Measurements from ENCODE around the gene DPP3. TPM values are rescaled to one million over a fixed set of nuclear protein-coding genes. Genes with fewer than 3 reads are reported as not detected.
"Not testable (repeated sequence)": the region's sequence is repeated elsewhere in the genome, so short reads cannot be mapped to it uniquely, and the experiment has no call there.

DPP3 gene
- total and polyA plus RNA-seq, 12 donors, result 6.2 to 28.9 (median 14.7) TPM

GRCh38 chr11:66543263-66544107, 63.3 kb downstream of the DPP3 start:
- WGBS, 2 donors, result 29 to 36% methylated on average over 26 of the region's 26 CpGs
- H3K4me1 ChIP-seq, result peaks cover 3 to 46% (median 31%) of the 10 kb centered on the region in 9 donors
- TF ChIP-seq CTCF (IDR thresholded peaks at IDR 0.05), result peak in 6 of 9 donors; percentile 35 to 57 (median 51)
- ATAC-seq (no peak), DNase-seq (peak; percentile 31 to 52)
- H3K27ac ChIP-seq, result peak overlapping the region in 4 of 10 donors; percentile 13 to 67 (median 54)
- peak overlapping the region in 4 of 10 donors; percentile 2 to 26 (median 8) for H3K4me3 ChIP-seq
- H3K9me3 ChIP-seq, result no peaks in the 10 kb centered on the region
- no peaks in the 10 kb centered on the region for H3K27me3 ChIP-seq
- H3K36me3 ChIP-seq, result peaks cover 0 to 49% (median 6%) of the 10 kb centered on the region in 9 donors
- intact Hi-C loops (cut with DNase I), result loop anchor here in 1 of 10 donors (10.0 kb wide), 1 partner anchor 901 kb away; the partner anchor contains the start of gene CORO1B

- Histone ChIP-seq H3K4me1 (peaks cover 3 to 46% (median 31%) of the 10 kb centered on the region in 9 donors), H3K4me3 (peak overlapping the region; percentile 67 to 98 (median 86)), H3K36me3 (peaks cover 0 to 34% (median 6%) of the 10 kb centered on the region in 9 donors), H3K27ac (peak overlapping the region in 1 of 10 donors; percentile 94)
- DNase-seq, H3K9me3 ChIP-seq, H3K27me3 ChIP-seq, ATAC-seq: not testable (repeated sequence)
- intact Hi-C loops (cut with DNase I), result loop anchor here in 1 of 10 donors (10.0 kb wide), 1 partner anchor 900 kb away; the partner anchor contains the start of gene CORO1B
- 81 to 85% methylated on average over 14 of the region's 14 CpGs for WGBS, 2 donors
Observed at GRCh38 chr11:66544952-66545351, 64.7 kb downstream of the DPP3 start.

GRCh38 chr11:66545701-66546367, 65.6 kb downstream of the DPP3 start, which contains the start of gene ZDHHC24:
TSS of gene ZDHHC24 (minus strand) at chr11:66546048. CDS start at chr11:66546003, 45 bp downstream.
- ATAC-seq (peak; percentile 96 to 98 (median 97)), DNase-seq (peak; percentile 97 to 98)
- TF ChIP-seq CTCF (IDR thresholded peaks at IDR 0.05), result no peak
- Histone ChIP-seq H3K4me1 (peaks cover 3 to 46% (median 31%) of the 10 kb centered on the region in 9 donors), H3K4me3 (peak within 1 kb of the TSS; percentile 67 to 98 (median 86)), H3K27me3 (no peaks in the 10 kb centered on the region), H3K9me3 (no peaks in the 10 kb centered on the region), H3K27ac (peak within 1 kb of the TSS in 9 of 10 donors; percentile 65 to 94 (median 73)), H3K36me3 (peaks cover 0 to 27% (median 6%) of the 10 kb centered on the region in 9 donors)
- intact Hi-C loops (cut with DNase I), result loop anchor here in 2 of 10 donors (1.0 to 10.0 kb wide), 3 partner anchors 23 to 899 kb away; partner anchors contain the start of genes BBS1 (in 1 of the 2), CORO1B (in 1 of the 2) and CTSF (in 1 of the 2)
- 0 to 1% methylated on average over 69 to 71 of the region's 71 CpGs for WGBS, 2 donors

- ATAC-seq, result peak in 6 of 8 donors; percentile 2 to 21 (median 15)
- H3K27ac ChIP-seq, result peak within 1 kb of the TSS in 9 of 10 donors; percentile 65 to 94 (median 73)
Observed at GRCh38 chr11:66546368-66546965, 66.2 kb downstream of the DPP3 start, which contains the start of gene ACTN3. TSS of gene ACTN3 (plus strand) at chr11:66546903. CDS start at chr11:66546938, 35 bp downstream.

More at GRCh38 chr11:66546368-66546965, 66.2 kb downstream of the DPP3 start, which contains the start of gene ACTN3:
- Histone ChIP-seq H3K9me3 (no peaks in the 10 kb centered on the region), H3K36me3 (peaks cover 0 to 20% (median 6%) of the 10 kb centered on the region in 9 donors), H3K27me3 (no peaks in the 10 kb centered on the region), H3K4me3 (peak within 1 kb of the TSS; percentile 67 to 98 (median 86)), H3K4me1 (peaks cover 3 to 46% (median 31%) of the 10 kb centered on the region in 9 donors)
- no peak for TF ChIP-seq CTCF (IDR thresholded peaks at IDR 0.05)
- intact Hi-C loops (cut with DNase I), result loop anchor here in 2 of 10 donors (1.0 to 10.0 kb wide), 3 partner anchors 22 to 898 kb away; partner anchors contain the start of genes BBS1 (in 1 of the 2), CORO1B (in 1 of the 2) and CTSF (in 1 of the 2)
- peak; percentile 32 to 33 for DNase-seq
- WGBS, 2 donors, result 2 to 3% methylated on average over 37 of the region's 37 CpGs

All from heart right ventricle (tissue), 16 donors.